SK-N-MC (cell line): ENCODE results near the gene PRPF4.

Experiments used
- DNase-seq: peaks from one replicate; pipeline ENCODE4 v3.0.0-alpha.2; 2011; ENCODE audit warnings: low read depth, low spot score
- H3K27ac ChIP-seq: fragments of 200-600 bp; sonication (generic); 2 replicates; pipeline ENCODE4 v1.5.1; 2016; ENCODE audit warnings: mixed run types
- H3K36me3 ChIP-seq: fragments of 200-600 bp; sonication (generic); 2 replicates; pipeline ENCODE4 v1.6.1; 2017; ENCODE audit warnings: antibody characterized with exemption, low read length, mixed read lengths; ENCODE audit not compliant: insufficient read depth
- H3K4me3 ChIP-seq: fragments of 200-600 bp; sonication (generic); 2 replicates; pipeline ENCODE4 v1.5.1; 2016
- H3K9ac ChIP-seq: fragments of 200-600 bp; sonication (generic); 2 replicates; pipeline ENCODE4 v1.8.0; 2017; ENCODE audit warnings: mixed run types, mixed read lengths; ENCODE audit not compliant: insufficient read length
- H3K9me3 ChIP-seq: fragments of 200-600 bp; sonication (generic); 2 replicates; pipeline ENCODE4 v1.6.1; 2017; ENCODE audit warnings: low read depth, mild to moderate bottlenecking, antibody characterized with exemption, low read length, moderate library complexity, mixed read lengths
- EZH2 ChIP-seq: fragments of 200-600 bp; sonication (generic); IDR thresholded peaks from one replicate; pipeline ENCODE4 v1.6.1; 2017; ENCODE audit warnings: antibody characterized with exemption
- FOXP2 ChIP-seq: optimal IDR thresholded peaks from 2 replicates; pipeline ENCODE3; 2011; ENCODE audit warnings: mild to moderate bottlenecking, moderate library complexity; ENCODE audit not compliant: insufficient read depth; ENCODE audit errors: extremely low read length, control extremely low read depth
- POLR2AphosphoS5 ChIP-seq: IDR thresholded peaks from 2 replicates; pipeline ENCODE4 v1.6.1; 2012; ENCODE audit warnings: mild to moderate bottlenecking, low read depth, low read length, borderline replicate concordance

PRPF4 gene

GRCh38 chr9:113258282-113258681 lies 17.2 kb upstream of the PRPF4 start:
- no peak for DNase-seq
- no peak for TF ChIP-seq EZH2
- no peak for TF ChIP-seq POLR2AphosphoS5
- no peak overlapping the region for H3K27ac ChIP-seq
- H3K9ac ChIP-seq, result no peak overlapping the region
- H3K4me3 ChIP-seq, result no peak overlapping the region
- H3K36me3 ChIP-seq, result peaks cover 21% of the 10 kb centered on the region; the same call in 1 of the 2 replicates
- no peaks in the 10 kb centered on the region for H3K9me3 ChIP-seq

- no peak for DNase-seq
- no peaks in the 10 kb centered on the region for H3K9me3 ChIP-seq
- no peak for TF ChIP-seq POLR2AphosphoS5
- TF ChIP-seq EZH2, result no peak
- TF ChIP-seq FOXP2, result no peak
- peaks cover 25% of the 10 kb centered on the region; the same call in 1 of the 2 replicates for H3K36me3 ChIP-seq
- H3K4me3 ChIP-seq, result no peak overlapping the region
- H3K9ac ChIP-seq, result no peak overlapping the region
- no peak overlapping the region for H3K27ac ChIP-seq
These were observed 13.4 kb upstream of the PRPF4 start for GRCh38 chr9:113261917-113262671.

- H3K9me3 ChIP-seq, result no peaks in the 10 kb centered on the region
- no peak overlapping the region for H3K4me3 ChIP-seq
- TF ChIP-seq POLR2AphosphoS5 (no peak), EZH2 (no peak), FOXP2 (no peak)
- H3K27ac ChIP-seq, result no peak overlapping the region
- H3K36me3 ChIP-seq, result peaks cover 29% of the 10 kb centered on the region
- H3K9ac ChIP-seq, result no peak overlapping the region
- DNase-seq, result no peak
These were observed 9.3 kb upstream of the PRPF4 start for GRCh38 chr9:113266174-113266573.

- DNase-seq, result no peak
- peaks cover 41% of the 10 kb centered on the region for H3K36me3 ChIP-seq
- no peak overlapping the region for H3K27ac ChIP-seq
- H3K9ac ChIP-seq, result no peak overlapping the region
- H3K9me3 ChIP-seq, result no peaks in the 10 kb centered on the region
- no peak overlapping the region for H3K4me3 ChIP-seq
- TF ChIP-seq FOXP2, result no peak
These were observed 7.4 kb upstream of the PRPF4 start for GRCh38 chr9:113267911-113268566.

GRCh38 chr9:113269355-113269754 lies 6.1 kb upstream of the PRPF4 start:
- DNase-seq, result no peak
- TF ChIP-seq EZH2 (no peak), POLR2AphosphoS5 (no peak), FOXP2 (no peak)
- no peak overlapping the region for H3K4me3 ChIP-seq
- no peak overlapping the region for H3K27ac ChIP-seq
- H3K36me3 ChIP-seq, result peaks cover 41% of the 10 kb centered on the region
- H3K9ac ChIP-seq, result no peak overlapping the region
- no peaks in the 10 kb centered on the region for H3K9me3 ChIP-seq

- Histone ChIP-seq H3K27ac (no peak overlapping the region), H3K36me3 (peaks cover 41% of the 10 kb centered on the region)
These were observed 5.6 kb upstream of the PRPF4 start for GRCh38 chr9:113269871-113270270.

GRCh38 chr9:113274474-113275156 lies 843 bp upstream of the PRPF4 start:
- Histone ChIP-seq H3K36me3 (peaks cover 59% of the 10 kb centered on the region), H3K27ac (peak overlapping the region; percentile 22; the same call in 1 of the 2 replicates), H3K9me3 (no peaks in the 10 kb centered on the region), H3K4me3 (peak overlapping the region; percentile 94), H3K9ac (peak overlapping the region; percentile 94)
- peak; percentile 40 for DNase-seq
- TF ChIP-seq FOXP2 (no peak), POLR2AphosphoS5 (no peak), EZH2 (no peak)

More at GRCh38 chr9:113269871-113270270, 5.6 kb upstream of the PRPF4 start:
- DNase-seq, result no peak
- H3K9ac ChIP-seq, result no peak overlapping the region
- no peak overlapping the region for H3K4me3 ChIP-seq
- H3K9me3 ChIP-seq, result no peaks in the 10 kb centered on the region
- TF ChIP-seq FOXP2 (no peak), EZH2 (no peak), POLR2AphosphoS5 (no peak)

GRCh38 chr9:113278840-113279239 lies 3.4 kb downstream of the PRPF4 start:
- Histone ChIP-seq H3K36me3 (peaks cover 70% of the 10 kb centered on the region), H3K9ac (no peak overlapping the region), H3K9me3 (no peaks in the 10 kb centered on the region), H3K4me3 (no peak overlapping the region), H3K27ac (0 out of 2 replicates have a peak overlapping the region, but pooled peaks have one; percentile 28)
- DNase-seq, result no peak
- TF ChIP-seq FOXP2 (no peak), POLR2AphosphoS5 (no peak), EZH2 (no peak)
